B cell (primary cell): ENCODE results near the gene AK8. TPM values are rescaled to one million over a fixed set of nuclear protein-coding genes. Genes with fewer than 3 reads are reported as not detected.

Source experiments
- ATAC-seq: fragments of 200-7000 bp; cut with Tn5 transposase; one replicate; pipeline ENCODE4 v1.10.0; 2021; ENCODE audit warnings: low read depth, mild to moderate bottlenecking, moderate number of reproducible peaks, moderate library complexity
- CTCF ChIA-PET: fragments of 350-600 bp; sonication (Branson Sonifier 250); formaldehyde crosslinking; loops from one replicate; lab custom pipeline; 2021; ENCODE audit warnings: antibody characterized with exemption, inconsistent platforms; lab: Charles Lee
- POLR2A ChIA-PET: fragments of 350-600 bp; sonication (Branson Sonifier 250); formaldehyde crosslinking; loops from one replicate; lab custom pipeline; 2021; ENCODE audit warnings: antibody characterized with exemption; lab: Charles Lee
- DNase-seq: peaks from one replicate; pipeline ENCODE4 v3.0.0; 2013
- H2AFZ ChIP-seq: 2 replicates; pipeline ENCODE4 v1.6.1; 2012; ENCODE audit warnings: mild to moderate bottlenecking, low read depth, low read length; ENCODE audit not compliant: insufficient read depth, poor library complexity, severe bottlenecking
- H3K27ac ChIP-seq, 2 donors: 1 replicate in 1 of 2; 2 replicates in 1 of 2; pipeline ENCODE4 v1.5.1; 2012 to 2013; ENCODE audit warnings: low read length in 2 of 2, mild to moderate bottlenecking in 2 of 2, moderate library complexity in 1 of 2
- H3K27me3 ChIP-seq, 4 experiments: fragments of 200-600 bp in 1 of 4; sonication (generic) in 1 of 4; replicated peaks in 1 of 4; 1 replicate in 2 of 4; 2 replicates in 2 of 4; pipeline versions ENCODE4 v1.6.1 to v1.7.0; 2013 to 2016; ENCODE audit warnings: low read length in 3 of 4, mild to moderate bottlenecking in 2 of 4, mixed read lengths in 1 of 4, moderate library complexity in 1 of 4; ENCODE audit not compliant: insufficient read depth in 4 of 4, control insufficient read depth in 3 of 4; ENCODE audit errors: control extremely low read depth in 1 of 4
- H3K36me3 ChIP-seq, 2 experiments: replicated peaks in 1 of 2; 1 replicate in 1 of 2; 2 replicates in 1 of 2; pipeline versions ENCODE4 v1.6.1 to v1.7.1; 2013; ENCODE audit warnings: low read length in 1 of 2; ENCODE audit not compliant: insufficient read depth in 2 of 2, control insufficient read depth in 1 of 2; ENCODE audit errors: control extremely low read depth in 1 of 2, extremely low read depth in 1 of 2
- H3K4me1 ChIP-seq, 2 donors: fragments of 200-600 bp in 1 of 2; sonication (generic) in 1 of 2; 1 replicate in 1 of 2; 2 replicates in 1 of 2; pipeline versions ENCODE4 v1.5.1 to v1.6.1; 2013 to 2017; ENCODE audit warnings: low read length in 2 of 2; ENCODE audit not compliant: control insufficient read depth in 2 of 2, insufficient read depth in 2 of 2
- H3K4me2 ChIP-seq: replicated peaks from 2 replicates; pipeline ENCODE3; 2012; ENCODE audit warnings: mild to moderate bottlenecking, low read depth, low read length; ENCODE audit not compliant: poor library complexity, severe bottlenecking
- H3K4me3 ChIP-seq, 5 experiments: fragments of 200-600 bp in 1 of 5; sonication (generic) in 1 of 5; 1 replicate in 3 of 5; 2 replicates in 2 of 5; pipeline versions ENCODE4 v1.5.1 to v1.7.0; 2011 to 2016; ENCODE audit warnings: low read length in 4 of 5, mild to moderate bottlenecking in 4 of 5, low read depth in 2 of 5, control low read depth in 1 of 5, moderate library complexity in 1 of 5; ENCODE audit not compliant: insufficient read depth in 1 of 5; ENCODE audit errors: control extremely low read depth in 1 of 5, extremely low read depth in 1 of 5
- H3K79me2 ChIP-seq: fragments of 200-600 bp; sonication (generic); one replicate; pipeline ENCODE4 v1.6.0; 2016; ENCODE audit warnings: low read length; ENCODE audit not compliant: control insufficient read depth, insufficient read depth
- H3K9ac ChIP-seq: fragments of 200-600 bp; sonication (generic); 2 replicates; pipeline ENCODE4 v1.6.1; 2017; ENCODE audit warnings: mild to moderate bottlenecking, low read length, moderate library complexity
- H3K9me3 ChIP-seq, 3 donors: one replicate each; pipeline versions ENCODE4 v1.6.1 to v1.7.1; 2013; ENCODE audit warnings: low read length in 2 of 3; ENCODE audit not compliant: control insufficient read depth in 2 of 3, insufficient read depth in 1 of 3; ENCODE audit errors: control extremely low read depth in 1 of 3
- H4K20me1 ChIP-seq: 2 replicates; pipeline ENCODE4 v1.6.0; 2012; ENCODE audit warnings: mild to moderate bottlenecking, low read length; ENCODE audit not compliant: insufficient read depth, control insufficient read depth, poor library complexity, severe bottlenecking
- H3K27ac Mint-ChIP-seq: one replicate; pipeline ENCODE4 v1.8.0; 2021; ENCODE audit warnings: mixed read lengths
- H3K27me3 Mint-ChIP-seq: one replicate; pipeline ENCODE4 v1.8.0; 2021; ENCODE audit warnings: mixed read lengths
- H3K4me1 Mint-ChIP-seq: one replicate; pipeline ENCODE4 v1.8.0; 2021; ENCODE audit warnings: mixed read lengths
- H3K4me3 Mint-ChIP-seq: one replicate; pipeline ENCODE4 v1.8.0; 2021; ENCODE audit warnings: mixed read lengths
- H3K9me3 Mint-ChIP-seq: one replicate; pipeline ENCODE4 v1.8.0; 2022; ENCODE audit warnings: mixed read lengths; ENCODE audit not compliant: insufficient read depth
- CTCF ChIP-seq: fragments of 200-600 bp; IDR thresholded peaks from one replicate; pipeline ENCODE4 v1.8.0; 2022; ENCODE audit warnings: antibody characterized with exemption, mild to moderate bottlenecking
- EZH2 ChIP-seq: IDR thresholded peaks from 2 replicates; pipeline ENCODE4 v1.6.1; 2012; ENCODE audit warnings: borderline replicate concordance, low read depth, mild to moderate bottlenecking, moderate library complexity, low read length; ENCODE audit not compliant: insufficient read depth, poor library complexity, severe bottlenecking
- WGBS: methylation state at CpG from one replicate; pipeline ENCODE4 v1.1.5; 2013; ENCODE audit warnings: missing lambda C conversion rate; ENCODE audit not compliant: insufficient coverage; 5-methylcytosine and 5-hydroxymethylcytosine counted together
- intact Hi-C: fragments of 100-400 bp; cut with micrococcal nuclease; formaldehyde crosslinking; loops from one replicate; pipeline ENCODE4 v1.10.0; 2022
- polyA plus RNA-seq: library from polyadenylated mRNA; depleted of rRNA; stranded (reverse); fragments of >200 nt; gene quantifications from 2 replicates; pipeline ENCODE4 v1.2.3, GENCODE V29; 2012
- total RNA-seq, 2 donors: library from RNA; stranded (reverse); fragments of 120-200 nt in 1 of 2; gene quantifications; 1 replicate in 1 of 2; 2 replicates in 1 of 2; pipeline versions ENCODE4 v1.2.3 to v1.2.4, GENCODE V29; 2013 to 2022

Gene AK8
- total and polyA plus RNA-seq, 2 donors (not counting 1 experiment from before 2014, with no cell fraction given) = 1.9 to 8.6 TPM

DNA sequence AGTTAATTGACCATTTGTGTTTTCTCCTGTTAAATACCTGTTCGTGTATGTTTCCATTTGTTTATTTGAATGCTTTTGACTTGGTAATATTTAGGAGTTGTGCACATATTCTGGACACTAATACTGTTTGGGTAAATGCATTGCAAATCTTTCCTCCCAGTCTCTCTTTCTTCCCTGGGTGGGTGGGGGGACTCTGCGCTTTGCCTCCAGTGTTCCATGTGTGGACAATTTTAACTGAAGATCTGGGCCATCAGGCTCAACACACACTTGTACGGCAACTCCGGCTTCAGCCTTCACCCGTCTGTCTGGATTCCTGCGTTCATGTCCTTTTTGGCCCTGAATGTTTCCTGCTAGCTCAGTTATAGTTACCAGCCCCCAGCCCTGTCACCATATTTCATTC, 167.8 kb downstream of the AK8 start:
- Histone ChIP-seq H3K4me1 (no peaks in the 10 kb centered on the region), H2AFZ (no peak overlapping the region), H3K27ac (no peak overlapping the region), H3K36me3 (no peaks in the 10 kb centered on the region), H3K79me2 (no peaks in the 10 kb centered on the region), H3K4me3 (no peak overlapping the region), H4K20me1 (no peaks in the 10 kb centered on the region), H3K9ac (no peak overlapping the region), H3K9me3 (no peaks in the 10 kb centered on the region), H3K27me3 (peaks cover 0 to 3% (median 0%) of the 10 kb centered on the region in 4 experiments), H3K4me2 (no peak overlapping the region)
- DNase-seq = no peak
- intact Hi-C loops = no loop called here
- TF ChIP-seq CTCF = no peak
- ATAC-seq = no peak
- H3K27me3 Mint-ChIP-seq = peaks cover 19% of the 10 kb centered on the region
- H3K4me3 Mint-ChIP-seq = no peak overlapping the region
- no peak overlapping the region for H3K27ac Mint-ChIP-seq
- H3K9me3 Mint-ChIP-seq = no peaks in the 10 kb centered on the region
- H3K4me1 Mint-ChIP-seq = no peaks in the 10 kb centered on the region
- ChIA-PET POLR2A (no interaction called here), CTCF (no interaction called here)
- 95% methylated on average over 4 of the region's 6 CpGs for WGBS

GRCh38 chr9:132708769-132709430, 169.2 kb downstream of the AK8 start:
- DNase-seq = no peak
- Histone ChIP-seq H3K27ac (no peak overlapping the region), H3K9me3 (no peaks in the 10 kb centered on the region), H3K4me1 (no peaks in the 10 kb centered on the region), H3K9ac (no peak overlapping the region), H3K27me3 (peaks cover 0 to 7% (median 0%) of the 10 kb centered on the region in 4 experiments), H3K79me2 (no peaks in the 10 kb centered on the region), H4K20me1 (no peaks in the 10 kb centered on the region), H3K4me2 (no peak overlapping the region), H3K4me3 (no peak overlapping the region), H2AFZ (no peak overlapping the region), H3K36me3 (no peaks in the 10 kb centered on the region)
- intact Hi-C loops = no loop called here
- no peak overlapping the region for H3K4me3 Mint-ChIP-seq
- WGBS = 91% methylated on average over 23 of the region's 23 CpGs
- ATAC-seq = no peak
- TF ChIP-seq EZH2 (no peak), CTCF (no peak)
- no peaks in the 10 kb centered on the region for H3K9me3 Mint-ChIP-seq
- no peak overlapping the region for H3K27ac Mint-ChIP-seq
- CTCF ChIA-PET = interaction anchor here (1.2 kb wide), 2 partner anchors 15 to 191 kb away, joined by 3 read pairs; no protein-coding TSS in a partner anchor
- no peaks in the 10 kb centered on the region for H3K4me1 Mint-ChIP-seq
- POLR2A ChIA-PET = interaction anchor here (0.7 kb wide), 1 partner anchor 15 kb away, joined by 4 read pairs; no protein-coding TSS in a partner anchor
- peaks cover 21% of the 10 kb centered on the region for H3K27me3 Mint-ChIP-seq
